IPS-11a (cell line): ENCODE measurements around the gene PARM1.

Experiments
- H3K4me3 ChIP-seq: one replicate; pipeline ENCODE4 v1.5.1; 2013; ENCODE audit warnings: low read depth, low read length, control low read depth

PARM1 gene

DNA sequence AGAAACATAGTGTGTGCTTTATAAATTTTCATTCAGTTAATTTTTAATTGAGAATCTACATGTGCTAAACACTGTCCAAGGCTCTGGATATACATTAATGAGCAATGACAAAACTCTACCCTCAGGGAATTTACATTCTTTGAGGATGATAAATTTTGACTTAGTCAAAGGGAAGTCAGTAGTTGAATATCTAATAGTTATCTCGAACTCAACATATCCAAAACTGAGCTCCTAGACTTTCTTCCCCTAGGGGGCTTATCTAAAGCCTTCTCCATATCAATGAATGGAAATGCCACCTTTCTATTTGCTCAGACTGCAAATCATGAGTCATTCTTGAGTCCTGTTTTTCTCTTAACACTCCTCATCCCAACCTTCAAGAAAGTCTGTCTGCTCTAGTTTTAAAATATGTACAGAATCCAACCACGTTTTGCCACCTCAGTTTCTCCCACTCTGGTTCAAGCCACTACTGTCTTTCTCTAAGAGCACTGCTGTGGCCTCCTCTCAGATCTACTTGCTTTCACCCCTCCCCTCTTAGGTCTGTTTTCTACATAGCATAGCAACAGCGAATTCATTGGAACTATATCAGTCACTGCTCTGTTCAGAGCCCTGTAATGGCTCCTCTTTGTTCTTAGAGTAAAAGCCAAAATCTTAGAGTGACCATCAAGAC, 9.5 kb downstream of the PARM1 start:
- no peak overlapping the region for H3K4me3 ChIP-seq

DNA sequence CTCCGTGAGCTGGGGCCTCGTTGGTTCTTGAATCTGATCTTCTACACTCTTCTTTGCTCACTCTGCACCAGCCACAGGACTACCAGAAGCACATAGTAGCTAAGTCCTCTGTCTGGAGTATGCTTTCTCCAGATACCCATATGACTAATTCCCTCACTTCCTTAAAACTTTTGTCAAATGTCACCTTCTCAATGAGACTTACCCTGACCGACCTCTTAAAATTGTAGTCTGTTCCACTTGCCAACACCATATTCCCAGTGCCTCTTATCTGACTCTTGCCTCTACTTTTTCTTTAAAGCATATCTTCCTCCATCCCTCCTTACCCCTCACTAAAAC, 10.0 kb downstream of the PARM1 start:
- H3K4me3 ChIP-seq: no peak overlapping the region

DNA sequence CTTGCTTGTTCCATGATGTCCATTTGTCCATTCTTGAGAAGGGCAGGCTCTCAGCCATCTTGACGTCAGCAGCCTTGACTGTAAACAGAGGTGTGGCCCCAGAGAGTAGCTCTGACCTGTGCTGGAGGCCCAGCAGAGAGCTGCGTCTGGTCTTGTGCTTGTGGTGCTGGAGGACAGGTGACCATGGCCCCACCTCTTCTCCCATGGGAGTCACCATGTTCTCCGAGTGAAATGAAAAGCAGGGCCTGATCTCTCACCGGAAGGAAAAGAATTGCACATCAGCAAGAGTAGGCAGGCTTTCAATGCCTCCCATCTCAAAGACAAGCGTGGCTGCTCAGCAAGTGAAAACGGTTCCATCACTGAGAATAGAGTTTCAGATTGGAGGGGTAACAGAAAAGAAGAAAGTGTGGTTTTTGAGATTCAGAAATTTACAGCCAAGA, 11.5 kb downstream of the PARM1 start:
- H3K4me3 ChIP-seq: no peak overlapping the region

DNA sequence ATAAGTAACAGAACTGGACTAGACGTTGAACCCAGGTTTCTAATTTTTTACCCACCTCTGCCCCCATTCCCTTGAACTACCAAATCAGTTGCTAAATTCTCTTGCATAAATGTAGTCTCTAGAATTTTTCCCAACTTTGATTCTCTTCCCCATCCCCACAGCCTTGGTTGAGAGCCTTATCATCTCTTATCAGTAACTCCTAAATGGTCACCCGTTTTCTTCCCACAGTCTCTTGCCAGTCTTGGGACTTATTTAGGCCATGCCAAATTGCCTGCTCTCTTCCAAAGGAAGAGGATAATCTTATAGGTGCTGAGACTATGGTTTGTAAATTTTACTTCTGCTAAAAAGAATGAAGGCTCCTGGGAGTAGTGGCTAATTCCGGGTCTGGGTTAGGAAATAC, 13.3 kb downstream of the PARM1 start:
- H3K4me3 ChIP-seq: no peak overlapping the region

DNA sequence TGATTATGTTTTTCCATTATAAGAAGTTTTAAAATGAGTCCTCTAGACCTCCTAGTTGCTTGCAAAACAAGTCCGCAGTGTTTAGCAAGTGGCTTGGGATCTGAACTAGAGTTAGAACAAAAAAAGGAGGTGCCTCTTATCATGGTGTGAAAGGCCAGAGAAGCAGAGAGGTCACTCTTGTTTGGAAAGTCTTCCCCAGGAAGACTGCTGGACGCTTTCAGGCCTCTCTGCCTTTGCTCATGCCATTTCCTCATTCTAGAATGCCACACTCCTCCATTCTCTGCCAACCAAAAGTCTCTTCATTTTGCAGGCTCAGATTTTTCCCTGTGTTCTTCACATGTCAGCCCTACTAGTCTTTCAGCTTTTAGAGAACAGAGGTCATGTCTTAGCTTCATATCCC, 14.9 kb downstream of the PARM1 start:
- H3K4me3 ChIP-seq: no peak overlapping the region

DNA sequence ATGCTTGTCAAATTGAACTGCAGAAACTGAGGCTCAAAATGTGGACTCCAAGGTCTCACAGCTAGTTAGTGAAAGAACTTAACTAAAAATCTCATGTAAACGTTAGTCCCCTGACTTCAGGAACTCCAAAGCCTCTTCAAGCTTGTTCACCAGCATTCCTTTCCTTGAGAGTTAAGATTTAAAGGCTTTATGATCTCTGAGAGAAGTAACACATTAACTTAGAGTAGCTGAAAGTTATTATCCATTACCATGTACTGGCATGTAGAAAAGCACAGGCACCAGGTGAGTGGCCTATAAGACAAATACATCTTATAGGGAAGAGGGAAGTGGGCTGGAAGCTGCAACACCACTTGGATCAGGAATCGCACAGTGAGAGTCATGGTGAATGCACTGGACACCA, 15.3 kb downstream of the PARM1 start:
- no peak overlapping the region for H3K4me3 ChIP-seq

DNA sequence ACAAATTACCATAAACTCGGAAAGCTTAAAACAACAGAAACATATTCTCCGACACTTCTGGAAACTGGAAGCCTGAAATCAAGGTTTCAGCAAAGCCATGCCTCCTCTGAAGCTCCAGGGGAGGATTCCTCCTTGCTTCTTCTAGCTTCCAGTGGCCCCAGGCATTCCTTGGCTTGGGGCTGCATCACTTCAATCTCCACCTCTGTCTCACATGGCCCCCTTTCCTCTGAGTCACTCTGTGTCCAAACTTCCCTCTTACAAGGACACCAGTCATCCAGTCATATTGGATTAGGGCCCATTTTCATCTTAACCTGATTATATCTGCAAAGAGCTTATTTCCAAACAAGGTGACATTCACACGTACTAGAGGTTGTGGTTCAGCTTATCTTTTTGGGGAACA, 17.3 kb downstream of the PARM1 start:
- H3K4me3 ChIP-seq: no peak overlapping the region

DNA sequence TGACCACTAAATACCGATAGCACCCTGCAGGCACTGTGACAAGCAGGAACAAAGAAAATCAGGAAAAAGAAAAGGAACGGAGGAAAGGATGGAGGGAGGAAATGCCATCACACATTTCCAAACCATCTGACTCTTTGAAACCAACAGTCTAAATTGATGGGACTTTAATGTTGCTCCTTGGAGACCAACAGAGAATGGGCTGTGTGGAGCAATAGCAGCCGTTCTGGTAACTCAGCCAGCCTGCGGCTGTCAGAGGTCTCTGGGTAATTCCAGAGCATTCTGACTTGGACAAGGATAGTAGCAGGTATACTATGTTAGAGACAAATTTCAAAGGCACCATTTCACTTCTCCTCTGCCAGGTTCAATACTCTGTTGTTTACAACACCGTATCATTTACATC, 18.0 kb downstream of the PARM1 start:
- no peak overlapping the region for H3K4me3 ChIP-seq

DNA sequence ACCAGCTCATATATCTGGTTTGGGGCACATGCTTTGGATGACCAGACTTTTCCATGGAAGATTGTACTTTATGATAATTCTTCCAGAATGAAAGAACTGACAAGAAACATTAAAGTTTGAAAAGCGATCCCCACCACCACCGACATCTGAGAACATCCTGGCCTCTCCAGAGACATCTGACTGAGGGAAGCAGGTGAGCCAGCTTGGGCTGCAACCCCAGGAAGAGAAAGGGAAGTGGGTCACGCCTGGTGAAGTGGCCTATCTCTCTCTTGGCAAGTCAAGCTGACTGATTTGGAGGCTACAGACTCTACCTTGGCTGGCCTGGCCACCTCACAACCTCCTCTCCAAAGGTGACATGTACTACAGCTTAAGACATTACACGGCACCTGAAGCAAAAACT, 20.7 kb downstream of the PARM1 start:
- H3K4me3 ChIP-seq: no peak overlapping the region

DNA sequence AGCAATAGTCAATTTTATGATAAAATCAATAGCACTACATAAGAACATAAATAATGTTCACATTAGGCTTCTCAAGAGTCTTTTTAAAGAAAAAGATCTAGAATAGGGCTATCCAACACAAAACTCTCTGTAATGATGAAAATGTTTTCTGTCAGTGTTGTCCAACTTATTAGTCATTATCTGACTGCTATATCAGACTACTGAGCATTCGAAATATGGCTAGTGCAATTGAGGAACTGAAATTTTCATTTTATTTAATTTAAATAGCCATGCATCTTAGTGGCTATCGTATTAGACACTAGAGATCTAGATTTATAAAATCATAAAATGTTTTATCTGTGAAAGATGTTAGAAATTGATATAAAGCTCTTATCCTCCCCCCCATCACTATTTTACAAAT, 26.0 kb downstream of the PARM1 start:
- no peak overlapping the region for H3K4me3 ChIP-seq

DNA sequence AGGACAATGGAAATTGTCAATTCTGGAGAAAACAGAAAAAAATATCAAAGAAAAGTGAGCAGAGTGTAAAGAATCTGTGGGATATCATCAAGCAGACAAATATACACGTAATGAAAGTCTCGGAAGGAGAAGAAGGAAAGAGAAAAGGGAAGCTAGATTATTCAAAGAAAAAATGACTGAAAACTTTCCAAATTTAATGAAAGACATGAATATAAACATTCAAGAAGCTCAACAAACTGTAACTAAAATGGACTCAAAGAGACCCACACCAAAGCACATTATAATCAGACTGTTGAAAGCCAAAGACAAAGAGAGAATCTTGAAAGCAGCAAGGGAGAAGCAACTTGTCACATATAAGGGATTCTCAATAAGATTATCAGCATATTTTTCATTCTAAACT, 28.3 kb downstream of the PARM1 start:
- no peak overlapping the region for H3K4me3 ChIP-seq

DNA sequence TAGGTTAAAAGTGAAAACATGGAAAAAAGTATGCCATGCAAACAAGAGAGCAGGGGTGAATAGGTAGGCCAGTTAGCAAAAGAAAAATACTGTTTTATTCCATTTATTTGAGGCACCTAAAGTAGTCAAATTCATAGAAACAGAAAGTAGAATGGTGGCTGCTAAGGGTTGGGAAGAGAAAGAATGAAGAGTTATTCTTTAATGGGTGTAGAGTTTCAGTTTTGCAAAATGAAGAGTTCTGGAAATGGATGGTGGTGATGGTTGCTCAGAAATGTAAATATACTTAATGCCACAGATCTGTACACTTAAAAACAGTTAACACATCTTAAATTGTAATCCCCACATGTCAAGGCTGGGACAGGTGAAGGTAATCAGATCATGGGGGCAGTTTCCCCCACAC, 29.7 kb downstream of the PARM1 start:
- no peak overlapping the region for H3K4me3 ChIP-seq

DNA sequence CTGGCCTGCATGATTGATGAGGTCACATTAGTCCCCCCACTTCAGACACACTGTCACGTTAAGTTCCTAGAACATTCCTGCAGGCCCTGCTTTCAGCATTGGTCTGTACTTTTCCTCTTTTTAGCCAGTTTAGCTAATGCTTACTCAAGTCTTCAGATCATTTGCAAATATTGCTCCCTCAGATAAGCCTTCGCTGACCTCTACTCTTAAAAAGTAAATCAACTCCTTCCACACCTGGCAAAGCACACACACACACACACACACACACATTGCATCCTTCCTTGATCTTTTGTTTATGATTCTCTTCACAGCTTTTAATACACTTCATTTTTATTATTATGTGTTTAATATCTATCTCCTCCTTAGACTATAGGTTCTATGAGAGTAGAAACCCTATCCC, 31.4 kb downstream of the PARM1 start:
- no peak overlapping the region for H3K4me3 ChIP-seq

DNA sequence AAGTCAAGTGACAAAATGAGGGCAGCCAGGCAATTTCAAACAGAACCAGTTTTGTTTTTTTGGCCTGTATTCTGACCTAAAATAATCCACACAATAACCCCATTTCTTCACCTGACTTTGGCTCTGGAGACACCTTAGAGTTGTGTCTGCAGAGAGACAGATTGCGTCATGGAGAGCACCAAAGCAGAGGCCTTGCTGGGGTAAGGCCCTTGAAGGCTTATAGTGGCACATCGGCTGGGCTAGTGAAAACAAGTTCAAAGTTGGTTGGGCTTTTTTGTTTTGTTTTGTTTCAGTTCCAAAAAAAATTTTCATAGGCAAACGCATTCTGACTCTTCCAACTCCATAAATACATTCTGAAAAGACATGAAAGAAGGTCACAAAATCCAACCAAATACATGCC, 34.4 kb downstream of the PARM1 start:
- no peak overlapping the region for H3K4me3 ChIP-seq

DNA sequence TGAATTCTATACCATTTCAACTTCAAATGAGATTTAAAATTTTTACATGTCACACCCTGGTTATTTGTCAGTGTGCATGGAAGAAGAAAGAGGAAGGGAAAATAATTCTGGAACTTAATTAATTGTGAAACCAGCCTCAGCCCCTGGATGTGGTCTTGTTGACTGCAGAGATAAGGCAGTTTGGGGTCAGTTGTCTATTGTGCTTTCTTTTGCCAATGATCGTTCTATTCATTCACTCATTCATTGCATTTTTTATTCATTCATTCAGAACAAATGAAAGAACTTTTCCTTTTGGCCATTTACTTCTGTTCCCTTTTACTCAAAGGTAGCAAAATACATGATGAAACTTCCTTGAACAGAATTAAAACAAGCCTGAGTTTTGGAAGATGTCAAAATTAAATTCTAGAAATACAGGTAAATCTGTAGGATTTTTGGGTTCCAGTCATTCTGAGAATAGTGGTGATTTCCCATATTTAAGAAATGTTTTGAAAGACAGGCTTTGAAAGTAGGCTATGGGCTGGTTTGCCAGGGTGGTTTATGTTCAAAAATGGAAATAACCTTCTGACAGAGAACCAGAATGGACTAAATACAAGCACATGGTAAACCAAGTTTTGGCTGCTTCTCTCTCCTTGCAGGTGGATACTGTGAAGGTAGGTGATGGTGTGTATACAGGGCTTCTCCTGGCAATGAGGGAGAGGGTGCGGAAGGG, 35.7 kb downstream of the PARM1 start:
- no peak overlapping the region for H3K4me3 ChIP-seq

DNA sequence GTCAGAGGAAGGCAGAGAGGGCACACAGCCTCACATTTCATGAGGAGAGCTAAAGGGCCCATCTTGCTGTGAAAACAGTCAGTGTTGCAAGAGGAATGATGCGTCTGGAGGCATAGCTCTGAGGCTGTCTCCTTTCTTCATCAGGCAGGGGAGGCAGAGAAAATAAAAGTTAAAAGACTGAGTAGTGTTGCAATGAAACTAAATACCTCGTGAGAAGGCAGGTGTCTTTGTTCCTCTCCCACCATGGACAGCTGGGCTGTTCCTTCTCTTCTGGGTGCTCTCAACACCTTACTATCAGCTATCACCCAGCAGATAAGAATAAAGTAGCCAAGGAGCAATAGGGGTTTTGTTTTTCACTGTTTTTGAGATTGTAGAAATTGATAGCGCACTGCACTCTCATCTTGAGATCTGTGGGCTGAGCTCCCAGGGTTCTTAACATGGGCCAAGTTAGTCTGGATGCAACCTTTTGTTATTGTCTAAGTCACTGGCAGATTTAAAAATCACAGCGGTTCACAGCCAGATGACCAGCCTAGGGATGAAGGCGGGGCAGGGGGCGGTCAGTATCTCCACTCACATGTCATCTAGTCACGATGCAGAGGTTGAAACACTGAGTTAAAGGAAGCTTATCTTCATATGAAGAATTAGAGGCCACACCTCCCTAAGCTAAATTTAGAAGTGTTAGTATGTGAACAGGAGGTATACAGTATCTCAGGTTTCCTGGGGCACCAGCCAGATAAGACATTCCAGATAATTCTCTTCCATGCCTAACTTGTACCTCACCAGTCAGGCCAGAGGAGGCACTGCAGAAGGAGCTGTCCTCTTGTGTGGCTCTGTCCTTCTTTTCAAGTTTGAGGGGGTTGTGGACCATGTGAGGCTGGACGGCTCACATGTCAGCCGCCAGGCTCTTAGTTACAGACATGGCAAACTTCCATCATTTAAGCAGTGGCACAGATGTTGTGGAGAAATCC, 36.9 kb downstream of the PARM1 start:
- no peak overlapping the region for H3K4me3 ChIP-seq

DNA sequence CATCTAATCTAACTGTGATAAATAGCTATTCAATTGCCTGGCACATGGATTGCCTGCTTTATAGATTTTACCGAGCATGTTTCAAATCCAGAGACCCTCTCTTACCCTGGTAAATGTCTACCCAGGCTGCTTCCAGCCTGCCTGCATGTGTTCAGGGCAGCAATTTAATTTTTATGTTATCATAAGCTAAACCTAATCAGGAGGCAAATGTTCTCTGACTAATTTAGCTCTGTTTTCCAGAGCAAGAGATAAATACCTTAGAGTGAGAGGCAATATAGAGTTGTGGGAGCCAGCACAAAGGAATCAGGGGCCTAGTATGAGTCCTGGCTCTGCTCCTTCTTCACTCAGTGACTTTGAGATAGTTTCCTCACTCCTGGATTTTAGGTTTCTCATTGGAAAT, 37.7 kb downstream of the PARM1 start:
- H3K4me3 ChIP-seq: no peak overlapping the region

DNA sequence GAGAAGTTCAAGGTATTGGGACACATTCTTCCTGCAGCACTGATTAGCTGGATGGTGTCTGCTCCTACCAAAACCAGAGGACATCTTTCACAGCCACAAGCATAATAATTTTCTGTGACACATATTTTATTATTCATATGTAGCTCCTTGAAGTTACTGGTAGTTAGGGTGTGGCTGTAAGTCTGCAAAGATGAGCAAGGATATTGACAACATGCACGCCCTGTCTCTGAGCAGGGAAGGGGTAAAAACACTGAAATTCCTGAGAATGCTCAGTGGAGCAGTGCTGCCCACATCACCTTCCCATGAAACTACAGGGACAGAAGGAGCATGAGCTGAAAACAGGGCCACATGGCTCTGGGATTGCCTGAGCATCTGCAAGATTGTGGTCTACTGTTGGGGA, 38.9 kb downstream of the PARM1 start:
- no peak overlapping the region for H3K4me3 ChIP-seq

DNA sequence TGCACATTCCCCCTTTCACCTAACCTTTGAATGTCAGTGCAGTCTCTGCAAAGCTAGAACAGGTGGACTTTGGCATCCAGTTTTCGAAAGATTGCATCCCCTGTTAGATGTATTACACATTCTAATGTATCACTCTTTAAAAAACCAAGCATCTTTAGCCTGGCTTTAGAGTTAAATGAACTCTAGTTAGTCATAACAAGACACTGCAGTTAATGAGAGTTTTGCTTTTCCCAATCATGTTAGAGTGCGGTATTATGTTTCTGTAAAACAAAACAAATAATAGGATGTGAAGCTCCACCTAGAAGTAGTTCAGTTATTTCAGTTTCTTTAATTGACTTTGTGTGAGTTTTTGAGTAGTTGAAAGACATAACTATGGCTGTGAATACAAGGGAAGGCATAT, 42.2 kb downstream of the PARM1 start:
- H3K4me3 ChIP-seq: no peak overlapping the region

DNA sequence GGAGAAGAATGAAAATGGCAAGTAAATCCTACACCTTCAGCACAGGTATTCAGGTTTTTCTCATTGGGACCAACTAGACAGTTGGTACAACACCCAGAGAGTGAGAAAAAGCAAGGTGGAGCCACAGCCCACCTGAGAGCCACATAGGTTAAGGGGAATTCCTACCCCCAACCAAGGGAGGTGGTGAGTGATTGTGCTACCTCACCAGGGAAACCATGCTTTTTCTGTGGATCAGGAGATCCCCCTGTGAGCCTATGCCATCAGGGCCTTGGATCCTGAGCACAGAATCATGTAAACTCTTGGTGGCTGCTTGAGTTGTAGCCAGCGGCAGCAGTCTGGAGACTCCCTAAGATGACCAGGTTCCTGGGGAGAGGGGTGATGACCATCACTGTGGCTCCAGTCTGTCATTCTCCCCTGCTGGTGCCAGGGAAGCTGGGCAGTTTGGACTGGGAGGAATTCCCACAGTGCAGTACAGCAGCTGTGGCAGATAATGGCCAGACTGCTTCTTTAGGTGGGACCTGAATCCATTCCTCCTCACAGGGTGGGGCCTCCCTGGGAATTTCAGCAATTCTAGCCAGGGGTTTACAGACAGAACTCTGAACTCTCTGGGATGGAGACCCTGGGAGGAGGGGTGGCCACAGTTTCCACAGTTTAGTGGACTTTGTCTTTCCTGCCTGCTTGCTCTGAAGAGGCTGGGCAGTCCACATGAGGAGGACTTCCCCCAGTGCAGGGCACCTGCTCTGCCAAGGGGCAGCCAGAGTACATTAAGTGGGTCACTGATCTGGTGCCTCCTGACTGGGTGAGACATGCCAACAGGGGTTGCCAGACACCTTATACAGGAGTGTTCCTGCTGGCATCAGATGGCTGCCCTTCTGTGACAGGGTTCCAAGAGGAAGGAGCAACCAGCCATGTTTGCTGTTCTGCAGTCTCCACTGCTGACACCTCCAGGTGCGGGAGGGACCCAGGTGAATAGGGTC, 43.2 kb downstream of the PARM1 start:
- no peak overlapping the region for H3K4me3 ChIP-seq
